Kidney (tissue), 14 donors: Measurements from ENCODE around the gene HMHB1. TPM values are rescaled to one million over a fixed set of nuclear protein-coding genes. Genes with fewer than 3 reads are reported as not detected.

ENCODE experiments used
- DNase-seq, 5 donors: peaks; one replicate each; pipeline ENCODE4 v3.0.0-alpha.2; 2013 to 2020
- FAIRE-seq: peaks from 2 replicates; lab custom pipeline; 2012; peaks lifted over from hg19 to GRCh38; lab: Jason Lieb, UNC
- H3K27ac ChIP-seq, 2 donors: one replicate each; pipeline ENCODE4 v1.7.0; 2013; ENCODE audit warnings: low read depth in 2 of 2, low read length in 2 of 2, inconsistent platforms in 1 of 2
- H3K27me3 ChIP-seq: one replicate; pipeline ENCODE4 v1.7.1; 2013; ENCODE audit warnings: low read length, inconsistent platforms; ENCODE audit not compliant: control insufficient read depth, insufficient read depth
- H3K36me3 ChIP-seq, 3 donors: one replicate each; pipeline versions ENCODE4 v1.7.0 to v1.7.1; 2013; ENCODE audit warnings: low read length in 3 of 3, control low read depth in 1 of 3, inconsistent platforms in 1 of 3; ENCODE audit not compliant: insufficient read depth in 3 of 3, control insufficient read depth in 2 of 3
- H3K4me1 ChIP-seq, 3 donors: one replicate each; pipeline versions ENCODE4 v1.7.0 to v1.7.1; 2013; ENCODE audit warnings: low read length in 3 of 3, inconsistent platforms in 1 of 3, low read depth in 1 of 3; ENCODE audit not compliant: control insufficient read depth in 2 of 3, insufficient read depth in 2 of 3
- H3K4me3 ChIP-seq, 3 donors: one replicate each; pipeline versions ENCODE4 v1.7.0 to v1.8.1; 2013; ENCODE audit warnings: low read length in 3 of 3, control low read depth in 1 of 3, inconsistent platforms in 1 of 3
- H3K9ac ChIP-seq, 3 donors: one replicate each; pipeline versions ENCODE4 v1.7.0 to v1.7.1; 2013; ENCODE audit warnings: low read length in 3 of 3, control low read depth in 1 of 3, inconsistent platforms in 1 of 3
- H3K9me3 ChIP-seq, 3 donors: one replicate each; pipeline versions ENCODE4 v1.7.0 to v1.7.1; 2013; ENCODE audit warnings: low read length in 3 of 3, control low read depth in 1 of 3, inconsistent platforms in 1 of 3; ENCODE audit not compliant: control insufficient read depth in 2 of 3, insufficient read depth in 1 of 3
- intact Hi-C: fragments of 100-400 bp; cut with DNase I; formaldehyde crosslinking; loops from one replicate; pipeline ENCODE4 v1.11.1; 2022
- polyA plus RNA-seq: library from polyadenylated mRNA; stranded (reverse); fragments of 350-450 nt; fragmentation: Illumina TruSeq; extraction: RNeasy Lipid Tissue Mini Kit (QIAGEN cat#74804); gene quantifications from one replicate; pipeline ENCODE4 v1.2.3, GENCODE V29; 2014; ENCODE audit warnings: low read depth, low replicate concordance; ENCODE audit not compliant: insufficient read depth
- total RNA-seq: library from RNA; stranded (reverse); fragmentation: NEBNext Ultra II Directional; extraction: Animal tissue kit (Norgen Biotek cat#: 25700); gene quantifications from one replicate; pipeline ENCODE4 v1.2.1, GENCODE V29; 2021
- TF ChIP-seq, protein P1 (sequence below): IDR thresholded peaks from 3 replicates; pipeline ENCODE4 v1.5.1; 2012; ENCODE audit warnings: mild to moderate bottlenecking, moderate library complexity, borderline replicate concordance; ENCODE audit not compliant: insufficient read depth; ENCODE audit errors: extremely low read depth
- donor health status: control.
- donor health status: control.
- donor health status: control.
- donor health status: control.
- donor health status: control.
- donor health status: DM: yes; HTN: yes; CAD: no.
- donor health status: Normal renal cell carcinoma (clear cell type).

HMHB1 gene
- total and polyA plus RNA-seq, 2 donors from 2014 or later, result not detected

DNA sequence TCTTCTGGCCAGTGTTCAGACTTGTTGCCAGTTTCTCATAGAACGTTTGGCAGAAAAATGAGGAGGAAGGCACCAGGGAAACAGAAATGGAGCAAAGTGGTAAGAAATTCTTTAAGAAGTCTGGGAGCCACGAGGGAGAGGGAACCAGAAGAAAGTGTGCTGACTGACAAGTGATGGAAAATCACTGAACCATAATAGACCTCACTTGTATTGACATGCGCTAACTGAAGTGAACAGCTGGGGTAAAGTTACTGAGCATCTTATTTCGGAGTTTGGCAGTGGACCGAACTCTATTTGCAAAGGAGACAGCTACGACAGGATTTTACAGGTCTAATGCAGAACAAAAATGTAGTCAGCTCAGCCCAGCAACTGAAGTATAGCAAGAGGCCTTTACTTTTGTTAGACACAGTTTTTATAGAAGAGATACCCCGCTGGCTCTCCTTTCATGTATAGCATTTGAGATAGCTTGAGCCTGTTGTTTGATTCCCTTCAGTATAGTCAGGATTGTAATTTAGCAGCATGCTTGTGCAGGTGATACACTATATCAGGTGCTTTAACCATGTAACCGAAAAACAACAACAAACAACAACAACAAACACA lies 53.6 kb downstream of the HMHB1 start:
- Histone ChIP-seq H3K9ac (no peak overlapping the region), H3K4me1 (no peaks in the 10 kb centered on the region), H3K9me3 (no peaks in the 10 kb centered on the region), H3K36me3 (no peaks in the 10 kb centered on the region), H3K27me3 (no peaks in the 10 kb centered on the region), H3K27ac (no peak overlapping the region), H3K4me3 (no peak overlapping the region)
- intact Hi-C loops, result no loop called here
- FAIRE-seq (no peak), DNase-seq (peak in 1 of 5 donors; percentile 18)
- TF ChIP-seq, protein P1, sequence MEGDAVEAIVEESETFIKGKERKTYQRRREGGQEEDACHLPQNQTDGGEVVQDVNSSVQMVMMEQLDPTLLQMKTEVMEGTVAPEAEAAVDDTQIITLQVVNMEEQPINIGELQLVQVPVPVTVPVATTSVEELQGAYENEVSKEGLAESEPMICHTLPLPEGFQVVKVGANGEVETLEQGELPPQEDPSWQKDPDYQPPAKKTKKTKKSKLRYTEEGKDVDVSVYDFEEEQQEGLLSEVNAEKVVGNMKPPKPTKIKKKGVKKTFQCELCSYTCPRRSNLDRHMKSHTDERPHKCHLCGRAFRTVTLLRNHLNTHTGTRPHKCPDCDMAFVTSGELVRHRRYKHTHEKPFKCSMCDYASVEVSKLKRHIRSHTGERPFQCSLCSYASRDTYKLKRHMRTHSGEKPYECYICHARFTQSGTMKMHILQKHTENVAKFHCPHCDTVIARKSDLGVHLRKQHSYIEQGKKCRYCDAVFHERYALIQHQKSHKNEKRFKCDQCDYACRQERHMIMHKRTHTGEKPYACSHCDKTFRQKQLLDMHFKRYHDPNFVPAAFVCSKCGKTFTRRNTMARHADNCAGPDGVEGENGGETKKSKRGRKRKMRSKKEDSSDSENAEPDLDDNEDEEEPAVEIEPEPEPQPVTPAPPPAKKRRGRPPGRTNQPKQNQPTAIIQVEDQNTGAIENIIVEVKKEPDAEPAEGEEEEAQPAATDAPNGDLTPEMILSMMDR, result no peak
